Mammary epithelial cell (primary cell): Measurements from ENCODE around the gene F12.

Experiments
- CTCF ChIP-seq, 2 donors: IDR thresholded peaks in 1 of 2; conservative IDR thresholded peaks in 1 of 2; 2 replicates each; pipeline ENCODE4 v1.5.1; 2011 to 2012; ENCODE audit warnings: inconsistent platforms in 2 of 2, low read length in 2 of 2, mild to moderate bottlenecking in 2 of 2, control low read depth in 1 of 2, low read depth in 1 of 2; ENCODE audit not compliant: insufficient read depth in 1 of 2; ENCODE audit errors: extremely low read depth in 1 of 2
- EZH2 ChIP-seq: IDR thresholded peaks from 2 replicates; pipeline ENCODE4 v1.6.1; 2012; ENCODE audit warnings: low read length, inconsistent platforms, borderline replicate concordance

GRCh38 chr5:177437623-177438022 is 28.3 kb upstream of the F12 start:
- TF ChIP-seq CTCF (conservative IDR thresholded peaks at IDR 0.05 in 1 of 2, IDR thresholded peaks at IDR 0.05 in 1 of 2; ENCODE audit: extremely low read depth in 1 of 2, insufficient read depth in 1 of 2, low read depth in 1 of 2, low read length in 2 of 2) (no peak), EZH2 (no peak)
